Panc1 (cell line): ENCODE measurements around the gene SPIRE1.

Experiments
- POLR2AphosphoS5 ChIP-seq: IDR thresholded peaks from 2 replicates; pipeline ENCODE4 v1.6.1; 2012; ENCODE audit warnings: mild to moderate bottlenecking, low read depth, low read length, moderate library complexity
- TCF7L2 ChIP-seq: IDR thresholded peaks from 2 replicates; pipeline ENCODE4 v1.6.1; 2011; ENCODE audit warnings: mild to moderate bottlenecking, low read depth, low read length, inconsistent platforms
- TF ChIP-seq, protein P1 (sequence below): fragments of 450-650 bp; IDR thresholded peaks from 2 replicates; pipeline ENCODE4 v1.5.1; 2017; ENCODE audit warnings: mild to moderate bottlenecking

DNA sequence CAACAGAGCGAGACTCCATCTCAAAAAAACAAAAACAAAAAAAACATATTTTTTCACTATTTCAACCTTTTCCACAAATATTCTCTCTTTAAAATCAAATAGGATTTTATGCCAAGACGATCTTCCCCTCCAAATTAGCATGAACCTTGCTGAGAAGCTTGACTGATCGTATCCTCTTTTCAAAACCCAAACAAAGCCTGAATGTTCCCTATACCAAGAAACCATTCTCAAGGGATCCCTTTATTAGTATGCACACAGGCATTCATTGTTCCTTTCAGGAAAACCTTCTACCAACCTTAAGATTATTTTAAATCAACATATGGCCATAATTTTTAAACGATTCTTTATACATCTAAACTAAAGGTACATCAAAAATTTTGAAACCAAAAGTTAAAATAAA, 6.3 kb downstream of the SPIRE1 start:
- TF ChIP-seq POLR2AphosphoS5 (no peak), TCF7L2 (no peak)
- TF ChIP-seq, protein P1, sequence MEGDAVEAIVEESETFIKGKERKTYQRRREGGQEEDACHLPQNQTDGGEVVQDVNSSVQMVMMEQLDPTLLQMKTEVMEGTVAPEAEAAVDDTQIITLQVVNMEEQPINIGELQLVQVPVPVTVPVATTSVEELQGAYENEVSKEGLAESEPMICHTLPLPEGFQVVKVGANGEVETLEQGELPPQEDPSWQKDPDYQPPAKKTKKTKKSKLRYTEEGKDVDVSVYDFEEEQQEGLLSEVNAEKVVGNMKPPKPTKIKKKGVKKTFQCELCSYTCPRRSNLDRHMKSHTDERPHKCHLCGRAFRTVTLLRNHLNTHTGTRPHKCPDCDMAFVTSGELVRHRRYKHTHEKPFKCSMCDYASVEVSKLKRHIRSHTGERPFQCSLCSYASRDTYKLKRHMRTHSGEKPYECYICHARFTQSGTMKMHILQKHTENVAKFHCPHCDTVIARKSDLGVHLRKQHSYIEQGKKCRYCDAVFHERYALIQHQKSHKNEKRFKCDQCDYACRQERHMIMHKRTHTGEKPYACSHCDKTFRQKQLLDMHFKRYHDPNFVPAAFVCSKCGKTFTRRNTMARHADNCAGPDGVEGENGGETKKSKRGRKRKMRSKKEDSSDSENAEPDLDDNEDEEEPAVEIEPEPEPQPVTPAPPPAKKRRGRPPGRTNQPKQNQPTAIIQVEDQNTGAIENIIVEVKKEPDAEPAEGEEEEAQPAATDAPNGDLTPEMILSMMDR, result no peak
